Dendritic cell treated with granulocyte-macrophage colony-stimulating factor and Interleukin-4, amounts not matched to agents 40 ng/mL and 50 ng/mL, for 4 days (primary cell): ENCODE measurements around the gene ZNF501.

ENCODE experiments used
- H3K27ac Mint-ChIP-seq: one replicate; pipeline ENCODE4 v1.8.0; 2022; ENCODE audit warnings: mild to moderate bottlenecking, mixed read lengths
- H3K27me3 Mint-ChIP-seq: one replicate; pipeline ENCODE4 v1.8.0; 2022; ENCODE audit warnings: mild to moderate bottlenecking, mixed read lengths
- H3K36me3 Mint-ChIP-seq: one replicate; pipeline ENCODE4 v1.8.0; 2022; ENCODE audit warnings: low read depth, mixed read lengths
- H3K4me1 Mint-ChIP-seq: one replicate; pipeline ENCODE4 v1.8.0; 2022; ENCODE audit warnings: low read depth, mixed read lengths
- H3K4me3 Mint-ChIP-seq: one replicate; pipeline ENCODE4 v1.8.0; 2022; ENCODE audit warnings: mild to moderate bottlenecking, moderate library complexity, mixed read lengths
- H3K9me3 Mint-ChIP-seq: one replicate; pipeline ENCODE4 v1.8.0; 2022; ENCODE audit warnings: mixed read lengths
- intact Hi-C: fragments of 100-400 bp; cut with micrococcal nuclease; formaldehyde crosslinking; loops from one replicate; pipeline ENCODE4 v1.15.0; 2022

Gene ZNF501

GRCh38 chr3:44762690-44763089 is 33.3 kb downstream of the ZNF501 start:
- H3K4me1 Mint-ChIP-seq, result peaks cover 11% of the 10 kb centered on the region
- no peaks in the 10 kb centered on the region for H3K27me3 Mint-ChIP-seq
- H3K4me3 Mint-ChIP-seq, result no peak overlapping the region
- no peak overlapping the region for H3K27ac Mint-ChIP-seq
- H3K36me3 Mint-ChIP-seq, result peaks cover 53% of the 10 kb centered on the region
- H3K9me3 Mint-ChIP-seq, result peaks cover 54% of the 10 kb centered on the region
- intact Hi-C loops, result loop anchor here (5.0 kb wide), 1 partner anchor 215 kb away; the partner anchor contains the start of genes EXOSC7 and ZDHHC3

GRCh38 chr3:44764248-44764647 is 34.8 kb downstream of the ZNF501 start:
- H3K36me3 Mint-ChIP-seq, result peaks cover 51% of the 10 kb centered on the region
- peaks cover 11% of the 10 kb centered on the region for H3K4me1 Mint-ChIP-seq
- intact Hi-C loops, result loop anchor here (5.0 kb wide), 1 partner anchor 213 kb away; the partner anchor contains the start of genes EXOSC7 and ZDHHC3
- H3K9me3 Mint-ChIP-seq, result peaks cover 49% of the 10 kb centered on the region
- H3K27me3 Mint-ChIP-seq, result no peaks in the 10 kb centered on the region
- no peak overlapping the region for H3K27ac Mint-ChIP-seq
- no peak overlapping the region for H3K4me3 Mint-ChIP-seq

GRCh38 chr3:44771424-44772098 is 42.1 kb downstream of the ZNF501 start:
- no peak overlapping the region for H3K27ac Mint-ChIP-seq
- peaks cover 41% of the 10 kb centered on the region for H3K36me3 Mint-ChIP-seq
- no peak overlapping the region for H3K4me3 Mint-ChIP-seq
- intact Hi-C loops, result no loop called here
- H3K4me1 Mint-ChIP-seq, result no peaks in the 10 kb centered on the region
- peaks cover 57% of the 10 kb centered on the region for H3K9me3 Mint-ChIP-seq
- H3K27me3 Mint-ChIP-seq, result no peaks in the 10 kb centered on the region

- no peaks in the 10 kb centered on the region for H3K27me3 Mint-ChIP-seq
- peaks cover 37% of the 10 kb centered on the region for H3K36me3 Mint-ChIP-seq
- intact Hi-C loops, result no loop called here
Measured at GRCh38 chr3:44772099-44772442, 42.6 kb downstream of the ZNF501 start.

GRCh38 chr3:44782891-44783290 is 53.5 kb downstream of the ZNF501 start:
- intact Hi-C loops, result no loop called here
- H3K36me3 Mint-ChIP-seq, result peaks cover 14% of the 10 kb centered on the region
- no peak overlapping the region for H3K27ac Mint-ChIP-seq
- no peak overlapping the region for H3K4me3 Mint-ChIP-seq
- no peaks in the 10 kb centered on the region for H3K9me3 Mint-ChIP-seq
- no peaks in the 10 kb centered on the region for H3K27me3 Mint-ChIP-seq
- H3K4me1 Mint-ChIP-seq, result no peaks in the 10 kb centered on the region

More at GRCh38 chr3:44772099-44772442, 42.6 kb downstream of the ZNF501 start:
- Mint-ChIP-seq H3K4me3 (no peak overlapping the region), H3K27ac (no peak overlapping the region), H3K9me3 (peaks cover 52% of the 10 kb centered on the region), H3K4me1 (no peaks in the 10 kb centered on the region)
